Astrocyte (in vitro differentiated cells and primary cell): Measurements from ENCODE around the gene CSGALNACT2. TPM values are rescaled to one million over a fixed set of nuclear protein-coding genes. Genes with fewer than 3 reads are reported as not detected.

ENCODE experiments used
- DNase-seq: peaks from one replicate; pipeline ENCODE4 v3.0.0-alpha.2; 2010; ENCODE audit warnings: low read depth
- FAIRE-seq: peaks from 2 replicates; lab custom pipeline; 2011; peaks lifted over from hg19 to GRCh38; lab: Jason Lieb, UNC
- H2AFZ ChIP-seq: 2 replicates; pipeline ENCODE4 v1.6.0; 2012; ENCODE audit warnings: low read depth, low read length, inconsistent platforms
- H3K27ac ChIP-seq: 2 replicates; pipeline ENCODE4 v1.5.1; 2011; ENCODE audit warnings: low read depth, low read length, inconsistent platforms
- H3K27me3 ChIP-seq: 2 replicates; pipeline ENCODE4 v1.6.0; 2011; ENCODE audit warnings: low read length, inconsistent platforms; ENCODE audit not compliant: insufficient read depth
- H3K36me3 ChIP-seq: 2 replicates; pipeline ENCODE4 v1.5.1; 2011; ENCODE audit warnings: low read length, inconsistent platforms; ENCODE audit not compliant: insufficient read depth
- H3K4me1 ChIP-seq: 2 replicates; pipeline ENCODE4 v1.5.1; 2011; ENCODE audit warnings: low read length, inconsistent platforms; ENCODE audit not compliant: insufficient read depth
- H3K4me2 ChIP-seq: 2 replicates; pipeline ENCODE4 v1.6.0; 2012; ENCODE audit warnings: low read length, inconsistent platforms
- H3K4me3 ChIP-seq: 2 replicates; pipeline ENCODE4 v1.5.1; 2011; ENCODE audit warnings: low read depth, mild to moderate bottlenecking, low read length, inconsistent platforms; ENCODE audit not compliant: insufficient read depth
- H3K79me2 ChIP-seq: 2 replicates; pipeline ENCODE4 v1.6.0; 2012; ENCODE audit warnings: mild to moderate bottlenecking, low read length, inconsistent platforms; ENCODE audit not compliant: insufficient read depth
- H3K9ac ChIP-seq: 2 replicates; pipeline ENCODE4 v1.6.0; 2012; ENCODE audit warnings: mild to moderate bottlenecking, low read length, inconsistent platforms
- H3K9me3 ChIP-seq: 2 replicates; pipeline ENCODE4 v1.5.1; 2012; ENCODE audit warnings: low read depth, mild to moderate bottlenecking, low read length, inconsistent platforms; ENCODE audit not compliant: insufficient read depth
- H4K20me1 ChIP-seq: 2 replicates; pipeline ENCODE4 v1.6.0; 2012; ENCODE audit warnings: low read length, inconsistent platforms; ENCODE audit not compliant: insufficient read depth
- H3K27ac Mint-ChIP-seq: one replicate; pipeline ENCODE4 v1.8.0; 2021; ENCODE audit warnings: mild to moderate bottlenecking, mixed read lengths; ENCODE audit not compliant: unreplicated experiment
- H3K27me3 Mint-ChIP-seq: one replicate; pipeline ENCODE4 v1.8.0; 2021; ENCODE audit warnings: low read depth, mixed read lengths; ENCODE audit not compliant: unreplicated experiment
- H3K36me3 Mint-ChIP-seq: one replicate; pipeline ENCODE4 v1.8.0; 2021; ENCODE audit warnings: low read depth, mixed read lengths; ENCODE audit not compliant: unreplicated experiment
- H3K4me1 Mint-ChIP-seq: one replicate; pipeline ENCODE4 v1.8.0; 2021; ENCODE audit warnings: low read depth, mixed read lengths; ENCODE audit not compliant: unreplicated experiment
- H3K4me3 Mint-ChIP-seq: one replicate; pipeline ENCODE4 v1.8.0; 2021; ENCODE audit warnings: mild to moderate bottlenecking, moderate library complexity, mixed read lengths; ENCODE audit not compliant: unreplicated experiment
- H3K9me3 Mint-ChIP-seq: one replicate; pipeline ENCODE4 v1.8.0; 2021; ENCODE audit warnings: mild to moderate bottlenecking, mixed read lengths; ENCODE audit not compliant: unreplicated experiment
- EZH2 ChIP-seq: IDR thresholded peaks from 2 replicates; pipeline ENCODE4 v1.6.1; 2012; ENCODE audit warnings: mild to moderate bottlenecking, low read length, inconsistent platforms; ENCODE audit not compliant: insufficient read depth
- total RNA-seq: library from RNA; stranded (reverse); gene quantifications from 2 replicates; pipeline ENCODE4 v1.2.1, GENCODE V29; 2021
- TF ChIP-seq, protein P1 (sequence below): IDR thresholded peaks from 2 replicates; pipeline ENCODE4 v1.5.1; 2011; ENCODE audit warnings: low read depth, mild to moderate bottlenecking, inconsistent platforms, low read length, moderate library complexity; ENCODE audit not compliant: insufficient read depth

The CSGALNACT2 gene
- total RNA-seq, 1 donor from 2014 or later: 28.5 TPM

DNA sequence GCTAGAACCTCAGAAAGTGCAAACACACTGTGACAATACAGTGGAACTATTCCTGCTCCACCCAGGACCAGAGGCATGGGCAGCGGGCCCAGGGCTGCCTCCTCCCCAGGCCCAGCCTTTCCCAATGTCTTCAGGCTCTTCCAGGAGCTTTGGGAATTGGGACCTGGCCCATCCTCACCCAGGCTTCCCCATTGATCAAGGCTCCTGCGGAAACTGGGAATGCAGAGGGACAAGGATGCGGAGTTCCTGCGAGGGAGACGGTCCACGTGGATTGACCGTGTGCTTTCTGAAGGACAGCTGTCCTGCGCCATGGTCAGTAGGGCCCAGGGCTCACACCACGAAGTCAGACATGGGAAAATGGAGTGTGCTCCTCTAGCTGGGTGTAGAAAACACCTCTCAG lies 56.6 kb downstream of the CSGALNACT2 start:
- no peak for DNase-seq
- H3K4me2 ChIP-seq: no peak overlapping the region
- no peak overlapping the region for H3K4me3 Mint-ChIP-seq
- H3K27me3 ChIP-seq: no peaks in the 10 kb centered on the region
- peaks cover 27% of the 10 kb centered on the region for H3K36me3 Mint-ChIP-seq
- no peak overlapping the region for H3K9ac ChIP-seq
- H3K4me3 ChIP-seq: no peak overlapping the region
- no peak for FAIRE-seq
- H3K79me2 ChIP-seq: no peaks in the 10 kb centered on the region
- no peak for TF ChIP-seq EZH2
- TF ChIP-seq, protein P1, sequence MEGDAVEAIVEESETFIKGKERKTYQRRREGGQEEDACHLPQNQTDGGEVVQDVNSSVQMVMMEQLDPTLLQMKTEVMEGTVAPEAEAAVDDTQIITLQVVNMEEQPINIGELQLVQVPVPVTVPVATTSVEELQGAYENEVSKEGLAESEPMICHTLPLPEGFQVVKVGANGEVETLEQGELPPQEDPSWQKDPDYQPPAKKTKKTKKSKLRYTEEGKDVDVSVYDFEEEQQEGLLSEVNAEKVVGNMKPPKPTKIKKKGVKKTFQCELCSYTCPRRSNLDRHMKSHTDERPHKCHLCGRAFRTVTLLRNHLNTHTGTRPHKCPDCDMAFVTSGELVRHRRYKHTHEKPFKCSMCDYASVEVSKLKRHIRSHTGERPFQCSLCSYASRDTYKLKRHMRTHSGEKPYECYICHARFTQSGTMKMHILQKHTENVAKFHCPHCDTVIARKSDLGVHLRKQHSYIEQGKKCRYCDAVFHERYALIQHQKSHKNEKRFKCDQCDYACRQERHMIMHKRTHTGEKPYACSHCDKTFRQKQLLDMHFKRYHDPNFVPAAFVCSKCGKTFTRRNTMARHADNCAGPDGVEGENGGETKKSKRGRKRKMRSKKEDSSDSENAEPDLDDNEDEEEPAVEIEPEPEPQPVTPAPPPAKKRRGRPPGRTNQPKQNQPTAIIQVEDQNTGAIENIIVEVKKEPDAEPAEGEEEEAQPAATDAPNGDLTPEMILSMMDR: no peak
- H3K36me3 ChIP-seq: no peaks in the 10 kb centered on the region
- no peak overlapping the region for H3K27ac Mint-ChIP-seq
- H3K27me3 Mint-ChIP-seq: no peaks in the 10 kb centered on the region
- H3K9me3 ChIP-seq: no peaks in the 10 kb centered on the region
- no peaks in the 10 kb centered on the region for H3K4me1 ChIP-seq
- peaks cover 11% of the 10 kb centered on the region for H4K20me1 ChIP-seq
- H3K4me1 Mint-ChIP-seq: peaks cover 6% of the 10 kb centered on the region
- no peak overlapping the region for H2AFZ ChIP-seq
- H3K9me3 Mint-ChIP-seq: no peaks in the 10 kb centered on the region
- no peak overlapping the region for H3K27ac ChIP-seq

DNA sequence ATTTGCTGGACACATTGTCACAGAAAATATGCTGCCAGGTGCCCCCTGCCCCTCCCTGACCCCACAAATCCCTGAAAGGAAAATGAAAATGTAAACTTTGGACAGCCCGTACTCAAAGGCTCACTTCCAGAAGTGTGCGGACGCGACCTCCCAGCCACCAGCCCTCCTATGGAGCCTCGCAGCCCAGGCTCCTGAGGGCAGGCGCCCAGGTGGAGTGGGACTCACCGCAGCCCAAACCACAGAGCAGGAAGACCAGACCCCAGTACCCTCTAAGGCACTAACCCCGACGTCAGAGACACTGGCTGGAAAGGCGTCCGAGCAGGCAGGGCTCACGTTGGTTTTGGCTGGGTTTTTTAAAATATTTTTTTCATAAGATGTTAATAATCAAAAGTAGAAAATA lies 57.3 kb downstream of the CSGALNACT2 start:
- Mint-ChIP-seq H3K27ac (no peak overlapping the region), H3K27me3 (no peaks in the 10 kb centered on the region), H3K4me1 (peaks cover 4% of the 10 kb centered on the region), H3K9me3 (no peaks in the 10 kb centered on the region), H3K4me3 (no peak overlapping the region), H3K36me3 (peaks cover 27% of the 10 kb centered on the region)
- H3K9me3 ChIP-seq: no peaks in the 10 kb centered on the region
- no peak overlapping the region for H3K9ac ChIP-seq
- no peak overlapping the region for H3K4me3 ChIP-seq
- DNase-seq (no peak), FAIRE-seq (no peak)
- H4K20me1 ChIP-seq: peaks cover 11% of the 10 kb centered on the region
- H3K27me3 ChIP-seq: no peaks in the 10 kb centered on the region
- TF ChIP-seq, protein P1: no peak
- no peak for TF ChIP-seq EZH2
- no peaks in the 10 kb centered on the region for H3K4me1 ChIP-seq
- H3K4me2 ChIP-seq: no peak overlapping the region
- H3K36me3 ChIP-seq: no peaks in the 10 kb centered on the region
- no peak overlapping the region for H2AFZ ChIP-seq
- no peaks in the 10 kb centered on the region for H3K79me2 ChIP-seq
- no peak overlapping the region for H3K27ac ChIP-seq

DNA sequence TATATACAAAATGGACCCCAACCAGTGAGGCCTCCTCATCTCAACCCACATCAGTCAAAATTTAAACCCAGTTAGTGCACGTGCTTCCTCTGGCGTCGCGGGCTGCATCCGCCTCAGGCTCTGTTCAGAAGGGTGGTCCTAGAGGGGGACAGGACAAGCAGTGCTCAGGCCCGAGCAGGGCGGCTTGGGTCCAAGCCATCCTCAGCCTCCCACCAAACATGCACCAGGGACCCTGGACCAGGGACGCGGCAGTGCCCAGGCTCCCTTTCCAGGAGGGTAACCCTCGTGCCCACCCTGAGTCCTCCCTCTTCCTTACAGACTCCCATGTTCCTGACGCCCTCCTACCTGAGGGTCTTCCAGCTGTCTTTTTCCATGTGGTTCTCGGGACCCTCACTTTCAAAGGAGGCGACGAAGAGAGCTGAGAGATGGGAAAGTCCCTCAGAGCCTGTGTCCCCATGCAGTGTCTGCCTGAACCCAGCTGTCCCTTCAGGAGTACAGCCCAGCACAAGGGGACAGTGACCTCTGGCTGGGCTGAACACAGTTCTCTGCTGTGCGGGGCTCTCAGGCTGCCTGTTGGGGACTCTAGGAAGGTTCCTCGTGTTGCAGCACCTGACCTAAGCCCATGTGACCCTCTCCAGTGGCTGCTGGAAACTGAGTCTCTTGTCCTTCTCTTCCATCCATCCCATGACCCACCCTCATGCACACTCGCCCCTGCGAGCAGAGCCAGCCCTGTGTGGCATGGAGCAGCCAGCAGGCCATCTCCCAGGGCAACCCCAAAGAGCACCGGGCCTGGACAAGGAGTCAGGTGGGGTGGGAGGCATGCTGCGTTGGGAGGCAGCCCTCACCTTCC lies 58.1 kb downstream of the CSGALNACT2 start:
- H3K27me3 Mint-ChIP-seq: no peaks in the 10 kb centered on the region
- H3K9me3 Mint-ChIP-seq: no peaks in the 10 kb centered on the region
- Histone ChIP-seq H3K4me3 (no peak overlapping the region), H4K20me1 (peaks cover 8% of the 10 kb centered on the region), H3K9me3 (no peaks in the 10 kb centered on the region), H3K4me1 (no peaks in the 10 kb centered on the region), H2AFZ (no peak overlapping the region), H3K9ac (no peak overlapping the region), H3K27me3 (no peaks in the 10 kb centered on the region), H3K36me3 (no peaks in the 10 kb centered on the region), H3K4me2 (no peak overlapping the region), H3K79me2 (no peaks in the 10 kb centered on the region), H3K27ac (no peak overlapping the region)
- FAIRE-seq (no peak), DNase-seq (no peak)
- no peak overlapping the region for H3K27ac Mint-ChIP-seq
- no peak overlapping the region for H3K4me3 Mint-ChIP-seq
- H3K4me1 Mint-ChIP-seq: no peaks in the 10 kb centered on the region
- TF ChIP-seq, protein P1: no peak
- TF ChIP-seq EZH2: no peak
- H3K36me3 Mint-ChIP-seq: peaks cover 28% of the 10 kb centered on the region
